Measurements from ENCODE around the gene SHC3.

DNA sequence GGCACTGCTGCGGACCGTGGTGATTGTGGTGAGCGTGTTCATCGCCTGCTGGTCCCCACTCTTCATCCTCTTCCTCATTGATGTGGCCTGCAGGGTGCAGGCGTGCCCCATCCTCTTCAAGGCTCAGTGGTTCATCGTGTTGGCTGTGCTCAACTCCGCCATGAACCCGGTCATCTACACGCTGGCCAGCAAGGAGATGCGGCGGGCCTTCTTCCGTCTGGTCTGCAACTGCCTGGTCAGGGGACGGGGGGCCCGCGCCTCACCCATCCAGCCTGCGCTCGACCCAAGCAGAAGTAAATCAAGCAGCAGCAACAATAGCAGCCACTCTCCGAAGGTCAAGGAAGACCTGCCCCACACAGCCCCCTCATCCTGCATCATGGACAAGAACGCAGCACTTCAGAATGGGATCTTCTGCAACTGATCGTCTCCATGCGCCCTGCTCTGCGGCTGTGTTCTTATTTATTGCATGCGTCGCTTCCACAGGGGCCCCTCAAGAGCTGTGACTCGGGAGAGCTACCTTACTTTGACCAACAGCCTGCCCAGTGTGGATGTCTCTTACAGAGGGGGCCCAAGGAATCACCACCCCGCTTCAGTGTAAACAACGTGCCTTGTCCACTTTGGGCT is 176.6 kb downstream of the SHC3 start:
- TF ChIP-seq CTCF (conservative IDR thresholded peaks at IDR 0.05 in 1 of 2, IDR thresholded peaks at IDR 0.05 in 1 of 2; ENCODE audit: extremely low read depth in 1 of 2, insufficient read depth in 1 of 2, low read depth in 1 of 2, low read length in 2 of 2) (no peak), EZH2 (IDR thresholded peaks at IDR 0.05; ENCODE audit: borderline replicate concordance, low read length) (no peak)

All from mammary epithelial cell (primary cell).